Measurements from ENCODE around the gene MGP. TPM values are rescaled to one million over a fixed set of nuclear protein-coding genes. Genes with fewer than 3 reads are reported as not detected.

MGP gene
- total RNA-seq, result under 1 TPM in 1 of 2 donors, not detected in 1; 0.74 TPM

DNA sequence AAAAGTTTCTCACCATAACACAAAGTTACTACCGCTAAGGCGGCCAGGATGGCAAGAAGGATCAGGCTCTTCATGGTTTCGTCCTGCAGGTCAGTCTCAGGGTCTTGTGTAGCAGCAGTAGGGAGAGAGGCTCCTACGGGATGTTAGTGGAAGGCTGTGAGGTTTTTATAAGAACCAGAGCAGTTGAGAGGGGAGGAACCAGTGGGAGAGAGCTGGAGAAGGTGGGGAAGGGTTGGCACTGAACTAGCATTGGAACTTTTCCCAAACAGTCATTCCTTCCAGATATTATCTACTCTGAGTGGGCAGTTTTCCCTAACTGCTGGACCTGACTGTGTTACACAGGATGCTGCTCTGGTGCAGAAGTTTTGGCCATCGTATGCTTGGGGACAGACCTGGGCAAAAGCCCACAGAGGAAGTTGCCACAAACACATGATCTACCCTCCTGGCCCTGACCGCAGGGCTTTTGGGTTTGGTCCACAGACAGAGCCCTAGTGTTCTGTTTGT lies at the start of gene MGP:
MGP (minus strand) TSS at position 137 of the 504 bp plus-strand sequence; CDS start at position 74, 63 bp downstream.
- peak within 1 kb of the TSS; percentile 52 for H3K27ac Mint-ChIP-seq
- peak within 1 kb of the TSS; percentile 54 for H3K4me3 Mint-ChIP-seq
- no peak for ATAC-seq (replicated peaks)

DNA sequence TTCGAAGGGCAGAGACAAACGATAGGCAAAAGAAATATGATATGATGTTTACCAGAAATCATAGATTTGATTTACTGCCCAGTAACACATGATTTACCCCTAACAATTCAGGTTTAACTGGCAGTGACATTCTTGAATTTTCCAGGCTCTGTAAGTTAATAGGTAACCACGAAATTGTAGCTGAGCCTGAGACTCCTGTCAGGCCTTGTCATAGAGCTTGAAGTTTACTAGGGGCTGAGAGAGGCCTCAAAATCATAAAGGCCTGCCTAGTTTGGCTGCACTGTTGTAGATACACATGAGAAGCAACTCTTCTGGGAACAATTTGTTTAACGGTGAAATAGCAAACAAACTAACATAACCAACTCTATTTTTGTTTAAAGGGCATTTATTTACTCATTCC lies 49.4 kb upstream of the MGP start:
- Mint-ChIP-seq H3K4me3 (no peak overlapping the region), H3K36me3 (ENCODE audit: low read depth) (peaks cover 88% of the 10 kb centered on the region)

More for the DNA sequence above, at the start of gene MGP:
- Mint-ChIP-seq H3K4me1 (no peaks in the 10 kb centered on the region), H3K9me3 (no peaks in the 10 kb centered on the region), H3K36me3 (ENCODE audit: low read depth) (no peaks in the 10 kb centered on the region), H3K27me3 (peaks cover 20% of the 10 kb centered on the region)

DNA sequence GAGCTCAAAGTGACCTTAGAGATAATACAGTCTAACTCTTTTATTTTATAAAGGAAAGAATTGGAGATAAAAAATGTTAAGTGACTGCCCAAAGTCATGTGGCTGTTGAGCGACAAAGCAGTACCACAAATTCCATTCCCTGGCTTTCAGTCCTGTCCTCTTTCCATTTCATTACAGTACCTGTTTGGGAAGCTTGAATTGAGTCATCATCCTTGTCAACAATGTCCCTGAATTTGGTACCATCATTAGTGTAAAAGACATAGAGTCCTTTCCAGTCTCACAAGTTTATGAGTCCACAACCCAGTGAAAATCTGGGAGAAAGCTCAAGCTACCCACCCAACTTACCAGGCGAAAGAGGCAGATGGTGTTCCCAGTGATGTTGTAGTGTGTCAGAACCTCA lies 48.9 kb upstream of the MGP start:
- H3K27me3 Mint-ChIP-seq, result no peaks in the 10 kb centered on the region
- no peak overlapping the region for H3K4me3 Mint-ChIP-seq
- no peaks in the 10 kb centered on the region for H3K9me3 Mint-ChIP-seq
- peaks cover 15% of the 10 kb centered on the region for H3K4me1 Mint-ChIP-seq
- H3K36me3 Mint-ChIP-seq (ENCODE audit: low read depth), result peaks cover 83% of the 10 kb centered on the region
- no peak for ATAC-seq (replicated peaks)
- H3K27ac Mint-ChIP-seq, result no peak overlapping the region

More for the DNA sequence above, 49.4 kb upstream of the MGP start:
- H3K27ac Mint-ChIP-seq, result no peak overlapping the region
- peaks cover 16% of the 10 kb centered on the region for H3K4me1 Mint-ChIP-seq
- no peak for ATAC-seq (replicated peaks)
- no peaks in the 10 kb centered on the region for H3K27me3 Mint-ChIP-seq
- H3K9me3 Mint-ChIP-seq, result no peaks in the 10 kb centered on the region

DNA sequence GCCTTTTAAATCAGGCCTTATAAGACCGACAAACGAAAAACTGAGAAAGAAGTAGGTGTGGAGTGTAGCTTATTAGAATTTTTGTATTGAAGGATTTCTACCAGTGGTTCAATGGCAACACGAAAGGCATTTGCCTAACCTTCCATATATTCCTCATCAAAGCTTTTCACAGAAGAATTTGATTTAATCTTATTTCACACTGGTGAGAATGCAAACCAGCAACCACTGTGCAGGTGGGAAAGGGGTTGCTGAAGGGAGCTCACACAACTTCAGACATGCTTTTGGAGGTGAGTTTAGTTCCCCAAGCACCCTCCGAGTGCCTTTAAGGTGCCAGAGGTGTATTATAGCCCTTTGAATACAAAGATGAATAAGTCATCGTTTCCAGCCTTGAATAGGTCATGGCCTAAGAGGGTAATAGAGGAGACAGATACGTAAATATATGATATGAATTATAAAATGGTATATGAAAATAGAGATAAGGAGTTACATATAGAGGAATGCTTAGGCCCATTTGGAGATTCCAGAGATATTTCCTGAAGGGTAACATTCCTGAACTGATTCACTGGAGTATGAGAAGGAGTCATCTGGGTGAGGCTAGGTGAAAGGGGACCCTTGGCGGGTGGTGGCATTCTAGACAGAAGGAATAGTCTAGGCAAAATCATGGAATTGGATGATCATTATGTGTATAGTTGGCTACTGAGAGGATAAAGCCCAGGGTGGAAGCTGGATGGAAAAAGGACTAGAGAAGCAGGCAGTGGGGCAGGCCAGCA lies 46.3 kb upstream of the MGP start:
- Mint-ChIP-seq H3K27me3 (no peaks in the 10 kb centered on the region), H3K4me3 (no peak overlapping the region), H3K9me3 (no peaks in the 10 kb centered on the region), H3K27ac (peak overlapping the region; percentile 0), H3K4me1 (peaks cover under 1% of the 10 kb centered on the region), H3K36me3 (ENCODE audit: low read depth) (peaks cover 73% of the 10 kb centered on the region)
- ATAC-seq (replicated peaks), result no peak

DNA sequence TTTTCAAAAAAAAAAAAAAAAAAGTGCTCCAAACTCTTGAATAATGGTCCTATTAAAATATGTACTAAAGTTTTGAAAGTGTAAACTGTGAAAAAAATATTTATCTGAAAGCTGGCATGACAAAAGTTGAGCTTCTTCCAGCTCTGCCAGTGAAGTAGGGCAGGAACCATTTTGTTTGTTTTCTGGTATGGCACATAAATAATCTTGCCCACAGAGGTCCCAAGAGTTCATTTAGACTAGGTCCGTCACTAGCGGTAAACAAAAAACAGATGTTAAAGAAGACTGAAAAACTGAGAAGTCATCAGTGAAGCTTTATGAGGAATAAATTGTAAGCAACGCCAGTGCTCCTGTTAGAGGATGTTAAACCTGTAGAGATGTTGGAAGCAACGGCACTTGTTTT lies 45.7 kb upstream of the MGP start:
- Mint-ChIP-seq H3K27ac (no peak overlapping the region), H3K4me1 (no peaks in the 10 kb centered on the region), H3K36me3 (ENCODE audit: low read depth) (peaks cover 69% of the 10 kb centered on the region), H3K4me3 (no peak overlapping the region), H3K9me3 (no peaks in the 10 kb centered on the region), H3K27me3 (no peaks in the 10 kb centered on the region)
- no peak for ATAC-seq (replicated peaks)

DNA sequence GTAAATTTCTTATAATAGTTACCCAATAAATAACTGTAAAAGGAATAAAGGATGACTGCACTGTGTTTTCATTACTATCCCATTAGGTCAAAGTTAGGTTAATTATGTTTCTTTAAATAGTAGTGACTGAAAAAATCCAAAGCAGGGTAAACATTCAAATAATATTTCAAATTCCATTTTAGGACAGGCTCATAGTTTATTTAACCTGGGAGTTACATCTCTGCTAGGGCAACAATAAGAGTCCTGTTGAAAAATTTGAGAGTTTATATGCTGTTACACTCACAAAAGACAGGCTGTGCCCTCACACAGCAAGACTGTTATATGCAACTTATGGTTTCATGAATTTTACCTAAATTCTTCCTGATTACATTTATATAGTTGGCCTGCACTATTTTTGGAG lies 44.6 kb upstream of the MGP start:
- H3K36me3 Mint-ChIP-seq (ENCODE audit: low read depth), result peaks cover 63% of the 10 kb centered on the region
- H3K4me1 Mint-ChIP-seq, result no peaks in the 10 kb centered on the region
- no peak overlapping the region for H3K4me3 Mint-ChIP-seq
- no peak for ATAC-seq (replicated peaks)
- no peak overlapping the region for H3K27ac Mint-ChIP-seq
- no peaks in the 10 kb centered on the region for H3K9me3 Mint-ChIP-seq
- no peaks in the 10 kb centered on the region for H3K27me3 Mint-ChIP-seq

DNA sequence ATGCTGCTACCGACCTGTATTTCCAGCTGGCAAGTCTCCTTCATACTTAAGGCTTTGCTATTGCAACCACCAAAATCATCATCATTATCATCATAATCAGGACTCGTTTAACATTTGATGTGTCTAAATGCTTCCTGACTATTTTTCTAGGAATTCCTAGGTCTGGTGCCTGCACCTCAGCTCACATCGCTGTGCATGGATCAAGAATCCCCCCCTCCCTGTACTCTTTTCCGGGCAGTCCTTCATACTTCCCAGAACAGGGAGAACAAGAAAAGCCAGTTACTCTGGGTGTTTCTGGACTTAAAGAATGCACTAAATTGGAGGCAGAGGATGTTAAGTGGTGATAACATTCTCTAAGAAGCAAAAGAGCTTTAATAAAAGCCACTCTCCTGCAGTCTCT lies 43.3 kb upstream of the MGP start:
- no peak for ATAC-seq (replicated peaks)
- Mint-ChIP-seq H3K27me3 (no peaks in the 10 kb centered on the region), H3K4me3 (no peak overlapping the region), H3K9me3 (no peaks in the 10 kb centered on the region), H3K4me1 (peaks cover 2% of the 10 kb centered on the region), H3K36me3 (ENCODE audit: low read depth) (peaks cover 49% of the 10 kb centered on the region), H3K27ac (no peak overlapping the region)

DNA sequence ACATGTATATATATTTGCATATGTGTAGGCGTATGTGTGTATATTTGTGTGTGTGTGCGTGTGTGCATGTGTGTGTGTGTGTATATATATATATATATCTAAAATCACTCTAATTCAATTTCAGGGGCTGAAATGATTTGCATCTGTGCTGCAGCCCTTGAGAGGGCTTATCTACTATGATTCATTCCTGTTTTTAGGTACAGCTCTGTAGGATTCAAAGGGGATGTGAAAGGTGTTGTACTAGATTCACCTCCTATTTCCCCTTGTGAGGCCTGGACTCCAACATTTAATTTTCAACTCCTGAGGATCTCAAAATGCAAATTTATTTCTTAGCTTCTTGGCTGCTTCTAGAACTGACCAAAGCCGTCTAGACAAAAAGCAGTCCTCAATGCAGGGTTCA lies 41.6 kb upstream of the MGP start:
- ATAC-seq (replicated peaks), result no peak
- H3K27ac Mint-ChIP-seq, result no peak overlapping the region
- peaks cover 4% of the 10 kb centered on the region for H3K4me1 Mint-ChIP-seq
- H3K36me3 Mint-ChIP-seq (ENCODE audit: low read depth), result peaks cover 34% of the 10 kb centered on the region
- H3K4me3 Mint-ChIP-seq, result no peak overlapping the region
- H3K27me3 Mint-ChIP-seq, result no peaks in the 10 kb centered on the region
- H3K9me3 Mint-ChIP-seq, result no peaks in the 10 kb centered on the region

DNA sequence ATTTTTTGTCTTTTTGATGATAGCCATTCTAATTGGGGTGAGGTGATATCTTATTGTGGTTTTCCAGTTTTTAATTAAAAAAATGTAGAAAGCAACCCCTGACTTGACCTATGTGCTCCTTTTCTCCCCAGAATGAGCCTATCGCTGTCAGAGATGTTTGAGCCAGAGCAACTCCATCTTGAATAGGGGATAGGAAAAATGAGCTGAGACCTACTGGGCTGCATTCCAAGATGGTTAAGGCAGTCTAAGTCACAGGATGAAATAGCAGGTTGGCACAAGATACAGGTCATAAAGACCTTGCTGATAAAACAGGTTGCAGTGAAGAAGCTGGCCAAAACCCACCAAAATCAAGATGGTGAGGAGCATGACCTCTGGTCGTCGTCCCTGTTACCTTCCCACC lies 38.9 kb upstream of the MGP start:
- Mint-ChIP-seq H3K4me1 (peaks cover 17% of the 10 kb centered on the region), H3K27ac (no peak overlapping the region), H3K36me3 (ENCODE audit: low read depth) (peaks cover 25% of the 10 kb centered on the region), H3K27me3 (no peaks in the 10 kb centered on the region), H3K4me3 (no peak overlapping the region), H3K9me3 (no peaks in the 10 kb centered on the region)
- ATAC-seq (replicated peaks), result no peak

DNA sequence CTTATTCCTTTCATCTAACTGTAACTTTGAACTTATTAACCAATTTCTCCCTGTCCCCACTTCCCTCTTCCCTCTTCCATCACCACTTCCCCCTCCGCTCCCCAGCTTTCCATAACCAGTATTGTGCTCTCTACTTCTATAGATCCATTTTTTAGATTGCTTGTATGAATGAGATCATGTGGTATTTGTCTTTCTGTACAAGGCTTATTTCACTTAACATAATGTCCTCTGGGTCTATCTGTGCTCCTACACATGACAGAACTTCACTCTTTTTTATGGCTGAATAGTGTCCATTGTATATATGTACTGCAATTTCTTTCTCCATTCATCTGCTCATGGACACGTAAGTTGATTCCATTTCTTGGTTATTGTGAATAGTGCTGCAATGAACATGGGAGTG lies 38.3 kb upstream of the MGP start:
- no peak overlapping the region for H3K27ac Mint-ChIP-seq
- no peaks in the 10 kb centered on the region for H3K9me3 Mint-ChIP-seq
- H3K27me3 Mint-ChIP-seq, result no peaks in the 10 kb centered on the region
- peaks cover 17% of the 10 kb centered on the region for H3K4me1 Mint-ChIP-seq
- ATAC-seq (replicated peaks), result no peak
- H3K36me3 Mint-ChIP-seq (ENCODE audit: low read depth), result peaks cover 29% of the 10 kb centered on the region
- H3K4me3 Mint-ChIP-seq, result no peak overlapping the region

DNA sequence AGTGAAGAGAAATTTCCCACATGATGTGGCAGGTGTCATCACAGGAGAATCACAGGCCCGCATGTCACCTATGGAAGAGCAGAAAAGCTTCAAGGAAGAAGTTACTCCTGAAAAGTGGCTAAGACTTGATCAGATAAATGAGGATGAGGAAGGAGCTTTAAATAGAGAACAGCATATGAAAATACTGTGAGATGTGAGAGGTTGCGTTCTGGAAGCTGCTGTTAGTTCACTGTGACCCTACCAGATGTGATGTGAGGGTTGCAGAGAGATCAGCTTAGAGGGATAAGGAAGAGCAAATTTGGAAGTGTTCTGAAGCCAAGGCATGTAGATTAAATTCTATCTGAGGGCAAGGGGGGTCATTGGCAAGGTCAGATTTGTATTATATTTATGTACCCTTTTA lies 35.6 kb upstream of the MGP start:
- H3K4me1 Mint-ChIP-seq, result peaks cover 17% of the 10 kb centered on the region
- ATAC-seq (replicated peaks), result no peak
- peak overlapping the region; percentile 32 for H3K4me3 Mint-ChIP-seq
- no peaks in the 10 kb centered on the region for H3K27me3 Mint-ChIP-seq
- H3K9me3 Mint-ChIP-seq, result no peaks in the 10 kb centered on the region
- H3K27ac Mint-ChIP-seq, result peak overlapping the region; percentile 25
- H3K36me3 Mint-ChIP-seq (ENCODE audit: low read depth), result peaks cover 44% of the 10 kb centered on the region

DNA sequence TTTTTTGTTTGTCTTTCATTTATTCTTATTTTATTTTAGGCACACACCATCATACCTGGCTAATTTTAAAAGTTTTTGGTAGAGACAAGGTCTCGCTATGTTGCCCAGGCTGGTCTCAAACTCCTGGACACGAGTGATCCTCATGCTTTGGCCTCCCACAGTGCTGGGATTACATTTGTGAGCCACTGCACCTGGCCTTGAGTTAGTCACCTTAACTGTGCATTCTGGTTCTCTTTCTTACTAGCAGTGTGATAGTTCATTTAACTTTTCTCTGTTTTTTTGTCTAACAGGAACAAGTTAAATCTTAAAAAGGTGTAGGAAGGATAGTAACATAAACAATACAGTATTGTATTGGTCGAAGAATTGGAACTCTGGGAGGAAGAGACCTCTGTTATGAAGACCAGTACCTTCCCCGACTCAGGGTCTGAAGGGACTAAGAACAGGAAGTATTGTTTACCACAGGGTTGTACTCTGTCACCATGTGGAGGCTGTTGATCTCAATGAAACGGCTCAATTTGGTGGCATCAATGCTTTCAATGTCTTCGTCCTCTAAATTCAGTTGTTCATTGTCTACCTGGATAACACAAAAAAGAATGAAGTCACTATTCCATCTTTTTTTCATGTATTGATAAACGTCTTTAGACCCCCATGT lies 34.9 kb upstream of the MGP start:
- Mint-ChIP-seq H3K36me3 (ENCODE audit: low read depth) (peaks cover 51% of the 10 kb centered on the region), H3K4me3 (peak overlapping the region; percentile 32), H3K27me3 (no peaks in the 10 kb centered on the region), H3K27ac (peak overlapping the region; percentile 25), H3K9me3 (no peaks in the 10 kb centered on the region), H3K4me1 (peaks cover 17% of the 10 kb centered on the region)
- ATAC-seq (replicated peaks), result peak; percentile 83

DNA sequence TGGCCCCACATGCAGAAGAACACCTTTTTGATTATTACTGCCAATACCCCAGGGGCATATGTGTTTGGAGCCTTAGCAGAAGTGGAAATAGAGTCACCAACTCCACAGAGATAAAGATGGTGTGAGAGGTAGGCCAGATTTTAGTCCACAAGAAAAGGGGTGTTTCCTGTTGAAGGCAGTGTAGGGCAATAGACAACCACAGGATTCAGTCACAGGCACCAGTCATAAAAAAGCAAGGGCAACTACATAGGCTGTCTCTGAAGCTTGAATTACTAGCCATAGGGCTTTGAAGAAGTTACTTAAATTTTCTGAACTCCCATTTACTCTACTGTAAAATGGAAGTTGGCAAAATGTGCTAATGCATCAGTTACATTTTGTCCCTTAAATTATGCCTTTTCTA lies 33.8 kb upstream of the MGP start:
- ATAC-seq (replicated peaks), result peak; percentile 39
- H3K36me3 Mint-ChIP-seq (ENCODE audit: low read depth), result peaks cover 62% of the 10 kb centered on the region
- no peak overlapping the region for H3K4me3 Mint-ChIP-seq
- H3K27me3 Mint-ChIP-seq, result no peaks in the 10 kb centered on the region
- no peaks in the 10 kb centered on the region for H3K9me3 Mint-ChIP-seq
- no peak overlapping the region for H3K27ac Mint-ChIP-seq
- H3K4me1 Mint-ChIP-seq, result peaks cover 17% of the 10 kb centered on the region

DNA sequence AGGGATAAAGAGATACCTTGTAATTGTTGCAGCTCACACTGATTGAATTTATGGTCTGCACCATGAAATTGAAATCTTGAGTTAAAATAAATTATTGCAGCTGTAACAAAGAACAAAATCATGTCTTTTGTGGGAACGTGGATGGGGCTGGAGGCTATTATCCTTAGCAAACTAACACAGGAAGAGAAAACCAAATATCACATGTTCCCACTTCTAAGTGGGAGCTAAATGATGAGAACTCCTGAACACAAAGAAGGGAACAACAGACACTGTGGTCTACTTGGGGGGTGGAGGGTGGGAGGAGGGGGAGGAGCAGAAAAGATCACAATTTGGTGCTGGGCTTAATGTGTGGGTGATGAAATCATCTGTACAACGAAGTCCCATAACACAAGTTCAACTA lies 30.1 kb upstream of the MGP start:
- H3K4me3 Mint-ChIP-seq, result no peak overlapping the region
- no peaks in the 10 kb centered on the region for H3K9me3 Mint-ChIP-seq
- no peak for ATAC-seq (replicated peaks)
- peaks cover 8% of the 10 kb centered on the region for H3K4me1 Mint-ChIP-seq
- H3K27me3 Mint-ChIP-seq, result no peaks in the 10 kb centered on the region
- H3K27ac Mint-ChIP-seq, result no peak overlapping the region
- peaks cover 78% of the 10 kb centered on the region for H3K36me3 Mint-ChIP-seq (ENCODE audit: low read depth)

DNA sequence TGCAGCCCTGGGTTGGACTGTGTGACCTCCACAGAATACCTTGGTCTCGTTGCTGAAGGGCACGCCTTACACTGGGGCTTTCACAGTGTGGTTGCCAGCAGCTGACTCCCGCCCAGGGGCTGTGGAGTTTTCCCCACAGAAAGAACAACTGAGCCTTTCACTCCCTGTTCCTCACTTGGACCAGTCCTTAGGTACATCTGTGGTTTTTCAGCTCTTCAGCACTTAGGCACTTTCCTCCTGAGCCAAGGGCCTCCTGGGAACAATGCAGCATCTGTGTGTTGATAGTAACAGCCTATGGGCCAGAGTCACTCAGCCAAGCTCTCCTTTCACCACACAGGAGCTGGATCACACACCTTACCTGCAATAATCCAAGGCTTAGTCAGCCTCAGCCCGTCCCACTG lies 27.7 kb upstream of the MGP start:
- no peak overlapping the region for H3K27ac Mint-ChIP-seq
- no peaks in the 10 kb centered on the region for H3K27me3 Mint-ChIP-seq
- no peaks in the 10 kb centered on the region for H3K9me3 Mint-ChIP-seq
- H3K4me3 Mint-ChIP-seq, result no peak overlapping the region
- peaks cover 13% of the 10 kb centered on the region for H3K4me1 Mint-ChIP-seq
- peaks cover 57% of the 10 kb centered on the region for H3K36me3 Mint-ChIP-seq (ENCODE audit: low read depth)
- ATAC-seq (replicated peaks), result no peak
